Germinal center (tissue), 1 donor: ENCODE data around the gene TMTC4.
"Not testable (repeated sequence)": the region's sequence is repeated elsewhere in the genome, so short reads cannot be mapped to it uniquely, and the experiment has no call there.

ENCODE experiments used
- DNase-seq: peaks from one replicate; pipeline ENCODE4 v3.0.0; 2012; ENCODE audit warnings: mixed read lengths, low spot score

TMTC4 gene

GRCh38 chr13:100627120-100627519 lies 47.5 kb downstream of the TMTC4 start:
- no peak for DNase-seq

- no peak for DNase-seq
These were observed 49.1 kb downstream of the TMTC4 start for GRCh38 chr13:100625447-100625846.

GRCh38 chr13:100620792-100621191 lies 53.8 kb downstream of the TMTC4 start:
- no peak for DNase-seq

- DNase-seq = no peak
These were observed 54.7 kb downstream of the TMTC4 start for GRCh38 chr13:100619940-100620339.

GRCh38 chr13:100618897-100619296 lies 55.7 kb downstream of the TMTC4 start:
- DNase-seq = not testable (repeated sequence)

- DNase-seq = no peak
These were observed 61.6 kb downstream of the TMTC4 start for GRCh38 chr13:100613031-100613430.

- no peak for DNase-seq
These were observed 62.7 kb downstream of the TMTC4 start for GRCh38 chr13:100611678-100612492.

- DNase-seq = peak; percentile 58
These were observed 63.9 kb downstream of the TMTC4 start for GRCh38 chr13:100610391-100611347.

- DNase-seq = peak; percentile 19
These were observed 65.7 kb downstream of the TMTC4 start for GRCh38 chr13:100608906-100609305.

- no peak for DNase-seq
These were observed 66.1 kb downstream of the TMTC4 start for GRCh38 chr13:100608489-100608888.

- DNase-seq = no peak
These were observed 69.5 kb downstream of the TMTC4 start for GRCh38 chr13:100604918-100605710.

GRCh38 chr13:100602493-100603111 lies 72.0 kb downstream of the TMTC4 start:
- no peak for DNase-seq

- no peak for DNase-seq
These were observed 72.9 kb downstream of the TMTC4 start for GRCh38 chr13:100601716-100602115.

GRCh38 chr13:100600915-100601314 lies 73.7 kb downstream of the TMTC4 start:
- DNase-seq = no peak

GRCh38 chr13:100600461-100600860 lies 74.1 kb downstream of the TMTC4 start:
- no peak for DNase-seq

GRCh38 chr13:100597253-100597652 lies 77.3 kb downstream of the TMTC4 start:
- DNase-seq = no peak

- DNase-seq = no peak
These were observed 78.1 kb downstream of the TMTC4 start for GRCh38 chr13:100596516-100596915.

- DNase-seq = no peak
These were observed 79.9 kb downstream of the TMTC4 start for GRCh38 chr13:100594731-100595130.

GRCh38 chr13:100594255-100594654 lies 80.3 kb downstream of the TMTC4 start:
- DNase-seq = no peak

GRCh38 chr13:100589178-100589725 lies 85.3 kb downstream of the TMTC4 start:
- DNase-seq = no peak
